ENCODE measurements around the gene TRUB1. TPM values are rescaled to one million over a fixed set of nuclear protein-coding genes. Genes with fewer than 3 reads are reported as not detected.
"Not testable (repeated sequence)": the region's sequence is repeated elsewhere in the genome, so short reads cannot be mapped to it uniquely, and the experiment has no call there.

Gene TRUB1
- 17.8 TPM for total RNA-seq

GRCh38 chr10:114937962-114938855, at the start of gene TRUB1:
TSS of gene TRUB1 (plus strand) at chr10:114938195. CDS start at chr10:114938254, 59 bp downstream.
- peak; percentile 96 for DNase-seq (ENCODE audit: low spot score)

GRCh38 chr10:114893251-114893650, 44.7 kb upstream of the TRUB1 start:
- DNase-seq (ENCODE audit: low spot score): no peak

GRCh38 chr10:114894911-114895310, 43.1 kb upstream of the TRUB1 start:
- no peak for DNase-seq (ENCODE audit: low spot score)

GRCh38 chr10:114897011-114897410, 41.0 kb upstream of the TRUB1 start:
- DNase-seq (ENCODE audit: low spot score): not testable (repeated sequence)

GRCh38 chr10:114897593-114897992, 40.4 kb upstream of the TRUB1 start:
- DNase-seq (ENCODE audit: low spot score): no peak

- no peak for DNase-seq (ENCODE audit: low spot score)
Observed at GRCh38 chr10:114899982-114900381, 38.0 kb upstream of the TRUB1 start.

GRCh38 chr10:114900658-114901057, 37.3 kb upstream of the TRUB1 start:
- DNase-seq (ENCODE audit: low spot score): no peak

GRCh38 chr10:114902151-114902550, 35.8 kb upstream of the TRUB1 start:
- DNase-seq (ENCODE audit: low spot score): no peak

GRCh38 chr10:114905450-114905849, 32.5 kb upstream of the TRUB1 start:
- no peak for DNase-seq (ENCODE audit: low spot score)

- no peak for DNase-seq (ENCODE audit: low spot score)
Observed at GRCh38 chr10:114906981-114907380, 31.0 kb upstream of the TRUB1 start.

- no peak for DNase-seq (ENCODE audit: low spot score)
Observed at GRCh38 chr10:114908896-114909295, 29.1 kb upstream of the TRUB1 start.

GRCh38 chr10:114911052-114911711, 26.8 kb upstream of the TRUB1 start:
- DNase-seq (ENCODE audit: low spot score): no peak

GRCh38 chr10:114911801-114912469, 26.1 kb upstream of the TRUB1 start:
- DNase-seq (ENCODE audit: low spot score): no peak

- DNase-seq (ENCODE audit: low spot score): no peak
Observed at GRCh38 chr10:114912470-114912859, 25.5 kb upstream of the TRUB1 start.

GRCh38 chr10:114914560-114914959, 23.4 kb upstream of the TRUB1 start:
- no peak for DNase-seq (ENCODE audit: low spot score)

- DNase-seq (ENCODE audit: low spot score): no peak
Observed at GRCh38 chr10:114915294-114915693, 22.7 kb upstream of the TRUB1 start.

GRCh38 chr10:114916653-114917052, 21.3 kb upstream of the TRUB1 start:
- DNase-seq (ENCODE audit: low spot score): no peak

- DNase-seq (ENCODE audit: low spot score): no peak
Observed at GRCh38 chr10:114917459-114917858, 20.5 kb upstream of the TRUB1 start.

- DNase-seq (ENCODE audit: low spot score): no peak
Observed at GRCh38 chr10:114917927-114918672, 19.9 kb upstream of the TRUB1 start.

GRCh38 chr10:114920459-114920858, 17.5 kb upstream of the TRUB1 start:
- DNase-seq (ENCODE audit: low spot score): no peak

GRCh38 chr10:114922003-114922402, 16.0 kb upstream of the TRUB1 start:
- DNase-seq (ENCODE audit: low spot score): no peak

GRCh38 chr10:114923551-114923950, 14.4 kb upstream of the TRUB1 start:
- no peak for DNase-seq (ENCODE audit: low spot score)
